ENCODE data around the gene DEPDC4.

GRCh38 chr12:100221523-100221922 is 45.4 kb downstream of the DEPDC4 start:
- TF ChIP-seq FOXM1 (IDR thresholded peaks at IDR 0.05; ENCODE audit: borderline replicate concordance) (no peak), FOXK2 (IDR thresholded peaks at IDR 0.05) (no peak), PKNOX1 (IDR thresholded peaks at IDR 0.05) (no peak), FOXA1 (IDR thresholded peaks at IDR 0.05) (no peak), SUZ12 (IDR thresholded peaks at IDR 0.05) (no peak), SP1 (IDR thresholded peaks at IDR 0.05) (no peak), ELF4 (IDR thresholded peaks at IDR 0.05) (no peak)
